Type B pancreatic cell (in vitro differentiated cells): Measurements from ENCODE around the gene ZSCAN26. TPM values are rescaled to one million over a fixed set of nuclear protein-coding genes. Genes with fewer than 3 reads are reported as not detected.
"Not testable (repeated sequence)": the region's sequence is repeated elsewhere in the genome, so short reads cannot be mapped to it uniquely, and the experiment has no call there.

ENCODE experiments used
- DNase-seq: peaks from one replicate; pipeline ENCODE4 v3.0.0; 2021; ENCODE audit warnings: mixed read lengths; ENCODE audit not compliant: unreplicated experiment; ENCODE audit errors: extremely low spot score
- H3K27ac Mint-ChIP-seq: 2 replicates; pipeline ENCODE4 v1.8.0; 2021; ENCODE audit warnings: mild to moderate bottlenecking, mixed read lengths
- H3K27me3 Mint-ChIP-seq: 2 replicates; pipeline ENCODE4 v1.8.0; 2021; ENCODE audit warnings: mixed read lengths
- H3K36me3 Mint-ChIP-seq: 2 replicates; pipeline ENCODE4 v1.8.0; 2021; ENCODE audit warnings: mixed read lengths
- H3K4me1 Mint-ChIP-seq: one replicate; pipeline ENCODE4 v1.8.0; 2021; ENCODE audit warnings: mixed read lengths; ENCODE audit not compliant: unreplicated experiment
- H3K4me3 Mint-ChIP-seq: 2 replicates; pipeline ENCODE4 v1.8.0; 2021; ENCODE audit warnings: mild to moderate bottlenecking, mixed read lengths
- H3K9me3 Mint-ChIP-seq: 2 replicates; pipeline ENCODE4 v1.8.0; 2021; ENCODE audit warnings: mixed read lengths
- total RNA-seq: library from RNA; stranded (reverse); gene quantifications from 2 replicates; pipeline ENCODE4 v1.2.1, GENCODE V29; 2021; ENCODE audit warnings: low replicate concordance
- TF ChIP-seq, protein P1 (sequence below): fragments of 200-600 bp; sonication (generic); conservative IDR thresholded peaks from 2 replicates; pipeline ENCODE4 v1.5.0; 2021; ENCODE audit warnings: antibody characterized with exemption, mild to moderate bottlenecking

ZSCAN26 gene
- total RNA-seq, 1 donor from 2014 or later: 16.7 TPM

DNA sequence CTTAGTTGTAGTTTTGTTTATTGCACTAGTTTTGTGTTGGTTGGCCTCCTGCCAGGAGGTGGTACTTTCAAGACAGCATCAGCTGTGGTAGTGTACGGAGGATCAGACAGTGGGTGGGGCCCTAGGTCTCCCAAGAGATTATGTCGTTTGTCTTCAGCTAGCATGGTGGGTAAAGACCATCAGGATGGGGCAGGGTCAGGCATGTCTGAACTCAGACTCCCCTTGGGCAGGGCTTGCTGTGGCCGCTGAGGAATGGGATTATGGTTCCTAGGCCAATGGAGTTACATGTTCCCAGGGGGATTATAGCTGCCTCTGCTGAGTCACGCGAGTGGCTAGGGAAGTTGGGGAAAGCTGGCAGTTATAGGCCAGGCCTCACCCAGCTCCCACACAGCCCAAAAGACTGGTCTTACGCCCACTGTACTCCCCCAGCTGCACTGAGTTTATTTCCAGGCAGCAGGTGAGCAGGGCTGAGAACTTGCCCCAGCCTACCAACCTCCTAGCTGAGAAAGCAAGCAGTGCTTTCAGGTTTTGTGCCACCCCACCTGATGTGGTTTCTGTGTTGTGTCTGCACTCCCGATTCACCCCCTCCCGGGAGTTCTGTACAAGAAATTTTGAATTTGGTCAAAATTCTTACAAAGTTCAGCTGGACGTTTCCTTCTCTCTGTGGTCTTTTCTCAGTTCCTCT, 44.3 kb downstream of the ZSCAN26 start:
- no peak for DNase-seq
- H3K27ac Mint-ChIP-seq: no peak overlapping the region
- TF ChIP-seq, protein P1, sequence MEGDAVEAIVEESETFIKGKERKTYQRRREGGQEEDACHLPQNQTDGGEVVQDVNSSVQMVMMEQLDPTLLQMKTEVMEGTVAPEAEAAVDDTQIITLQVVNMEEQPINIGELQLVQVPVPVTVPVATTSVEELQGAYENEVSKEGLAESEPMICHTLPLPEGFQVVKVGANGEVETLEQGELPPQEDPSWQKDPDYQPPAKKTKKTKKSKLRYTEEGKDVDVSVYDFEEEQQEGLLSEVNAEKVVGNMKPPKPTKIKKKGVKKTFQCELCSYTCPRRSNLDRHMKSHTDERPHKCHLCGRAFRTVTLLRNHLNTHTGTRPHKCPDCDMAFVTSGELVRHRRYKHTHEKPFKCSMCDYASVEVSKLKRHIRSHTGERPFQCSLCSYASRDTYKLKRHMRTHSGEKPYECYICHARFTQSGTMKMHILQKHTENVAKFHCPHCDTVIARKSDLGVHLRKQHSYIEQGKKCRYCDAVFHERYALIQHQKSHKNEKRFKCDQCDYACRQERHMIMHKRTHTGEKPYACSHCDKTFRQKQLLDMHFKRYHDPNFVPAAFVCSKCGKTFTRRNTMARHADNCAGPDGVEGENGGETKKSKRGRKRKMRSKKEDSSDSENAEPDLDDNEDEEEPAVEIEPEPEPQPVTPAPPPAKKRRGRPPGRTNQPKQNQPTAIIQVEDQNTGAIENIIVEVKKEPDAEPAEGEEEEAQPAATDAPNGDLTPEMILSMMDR: no peak
- H3K36me3 Mint-ChIP-seq: peaks cover 6% of the 10 kb centered on the region
- no peaks in the 10 kb centered on the region for H3K9me3 Mint-ChIP-seq
- H3K4me1 Mint-ChIP-seq: no peaks in the 10 kb centered on the region
- H3K4me3 Mint-ChIP-seq: no peak overlapping the region
- H3K27me3 Mint-ChIP-seq: no peaks in the 10 kb centered on the region

DNA sequence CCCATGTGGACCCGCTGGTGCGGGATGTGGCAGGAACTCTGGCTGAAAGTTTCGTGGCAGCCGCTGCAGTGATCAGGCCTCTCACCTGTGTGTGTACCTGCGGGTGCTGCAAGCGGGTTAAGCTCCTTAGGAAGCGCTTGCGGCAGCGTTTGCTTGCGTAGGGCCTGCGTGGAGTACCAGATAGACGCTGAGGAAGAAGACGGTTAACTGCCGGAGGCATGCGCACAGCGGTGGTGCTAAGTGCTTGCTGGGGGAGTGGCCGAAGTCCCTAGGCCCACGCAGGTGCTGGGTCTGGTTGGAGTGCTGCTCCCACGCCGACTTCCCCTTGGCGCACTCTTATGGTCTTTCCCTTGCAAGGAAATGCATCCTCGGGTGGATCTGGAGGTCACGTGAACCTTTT, 46.0 kb downstream of the ZSCAN26 start:
- DNase-seq: no peak
- Mint-ChIP-seq H3K4me1 (no peaks in the 10 kb centered on the region), H3K27me3 (no peaks in the 10 kb centered on the region), H3K9me3 (no peaks in the 10 kb centered on the region), H3K4me3 (no peak overlapping the region), H3K27ac (no peak overlapping the region), H3K36me3 (peaks cover 6% of the 10 kb centered on the region)
- TF ChIP-seq, protein P1: no peak

DNA sequence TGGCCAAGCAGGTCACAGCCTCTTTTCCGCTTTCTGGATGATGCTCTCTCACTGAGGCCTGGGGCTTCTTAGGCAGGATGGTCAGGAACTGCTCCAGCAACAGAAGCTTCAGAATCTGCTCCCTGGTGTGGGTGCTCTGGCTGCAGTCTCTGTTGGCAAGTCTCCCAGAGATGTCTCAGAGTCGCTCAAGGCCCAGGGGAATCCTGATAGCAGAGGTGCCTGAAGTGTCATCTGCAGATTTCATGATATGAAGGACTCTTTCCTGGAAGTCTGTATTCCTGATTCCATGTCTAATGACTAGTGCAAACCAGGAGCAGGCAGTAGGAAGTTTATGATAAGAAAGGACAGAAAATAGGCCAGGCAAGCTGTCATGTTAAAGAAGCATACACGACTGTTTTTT, 48.7 kb downstream of the ZSCAN26 start:
- H3K4me3 Mint-ChIP-seq: no peak overlapping the region
- TF ChIP-seq, protein P1: no peak
- peaks cover under 1% of the 10 kb centered on the region for H3K9me3 Mint-ChIP-seq
- no peak overlapping the region for H3K27ac Mint-ChIP-seq
- no peaks in the 10 kb centered on the region for H3K4me1 Mint-ChIP-seq
- peaks cover 6% of the 10 kb centered on the region for H3K36me3 Mint-ChIP-seq
- no peak for DNase-seq
- H3K27me3 Mint-ChIP-seq: no peaks in the 10 kb centered on the region

DNA sequence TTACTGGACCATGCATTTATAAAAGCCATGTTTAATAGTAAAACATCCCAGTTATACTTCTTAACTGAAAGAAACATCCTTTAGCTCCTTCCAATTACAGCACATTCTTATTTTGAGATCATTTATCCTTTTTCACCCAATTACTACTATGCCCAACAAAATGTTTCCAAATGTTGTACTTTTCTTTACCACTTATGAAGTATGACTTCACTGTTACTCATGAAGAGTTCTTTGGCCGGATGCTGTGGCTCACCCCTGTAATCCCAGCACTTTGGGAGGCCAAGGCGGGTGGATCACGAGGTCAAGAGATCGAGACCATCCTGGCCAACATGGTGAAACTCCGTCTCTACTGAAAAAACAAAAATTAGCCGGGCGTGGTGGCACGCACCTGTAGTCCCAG, 50.9 kb downstream of the ZSCAN26 start:
- not testable (repeated sequence) for H3K4me1 Mint-ChIP-seq, H3K4me3 Mint-ChIP-seq, H3K9me3 Mint-ChIP-seq, H3K27me3 Mint-ChIP-seq, H3K36me3 Mint-ChIP-seq, H3K27ac Mint-ChIP-seq, DNase-seq

DNA sequence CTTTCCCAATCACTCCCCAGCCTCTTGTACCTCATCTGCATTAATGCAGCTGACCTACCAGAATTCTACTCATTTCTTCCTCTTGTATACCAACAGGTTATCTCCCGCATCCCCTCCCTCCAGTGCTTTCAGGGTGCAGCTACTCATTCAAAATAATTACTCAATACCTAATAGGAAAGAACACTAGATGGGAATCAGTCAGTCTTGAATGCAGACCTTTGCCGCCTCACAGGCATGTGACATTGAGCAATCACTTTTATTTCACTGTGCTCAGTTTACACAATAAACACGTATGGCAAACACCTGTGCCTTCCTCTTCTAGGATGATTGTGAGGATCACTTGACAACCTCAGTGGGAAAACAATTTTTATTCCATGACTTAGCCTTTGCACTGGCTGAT, 55.7 kb downstream of the ZSCAN26 start:
- Mint-ChIP-seq H3K9me3 (peaks cover 25% of the 10 kb centered on the region), H3K36me3 (peaks cover 35% of the 10 kb centered on the region), H3K27me3 (no peaks in the 10 kb centered on the region), H3K4me1 (no peaks in the 10 kb centered on the region), H3K4me3 (no peak overlapping the region), H3K27ac (no peak overlapping the region)
- DNase-seq: no peak
- TF ChIP-seq, protein P1: no peak

DNA sequence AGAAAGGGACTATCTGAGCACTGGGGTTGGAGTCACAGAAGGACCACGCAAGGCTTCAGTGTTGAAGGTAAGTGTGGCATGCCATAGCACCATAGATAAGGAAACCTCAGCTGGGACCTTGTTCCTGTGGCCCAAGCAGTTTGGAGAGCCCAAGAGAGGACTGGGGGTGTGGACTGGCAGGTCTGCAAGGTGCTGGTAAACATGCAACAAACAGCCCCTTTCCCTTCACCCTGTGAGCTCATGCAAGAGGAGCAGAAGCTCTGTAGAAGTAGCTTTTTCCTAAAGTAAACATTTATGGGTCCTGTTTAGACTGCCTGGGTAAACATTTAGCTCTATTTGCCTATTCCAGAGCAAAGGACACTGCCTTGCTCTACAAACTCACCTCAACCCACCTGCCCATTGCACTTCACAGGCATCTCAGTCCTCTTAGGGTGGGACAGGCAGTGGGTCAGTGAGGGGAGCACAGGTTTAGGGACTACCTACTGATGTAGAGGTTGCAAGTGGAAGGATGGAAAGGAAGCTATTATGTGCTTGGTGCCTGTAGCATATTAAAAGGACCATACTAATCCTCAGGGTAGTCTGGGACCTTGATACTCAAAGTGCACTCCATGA, 57.0 kb downstream of the ZSCAN26 start:
- no peaks in the 10 kb centered on the region for H3K27me3 Mint-ChIP-seq
- TF ChIP-seq, protein P1: no peak
- no peak overlapping the region for H3K27ac Mint-ChIP-seq
- H3K9me3 Mint-ChIP-seq: peaks cover 27% of the 10 kb centered on the region
- H3K4me1 Mint-ChIP-seq: no peaks in the 10 kb centered on the region
- no peak for DNase-seq
- no peak overlapping the region for H3K4me3 Mint-ChIP-seq
- H3K36me3 Mint-ChIP-seq: peaks cover 39% of the 10 kb centered on the region
